Astrocyte (in vitro differentiated cells and primary cell): Measurements from ENCODE around the gene PCID2. TPM values are rescaled to one million over a fixed set of nuclear protein-coding genes. Genes with fewer than 3 reads are reported as not detected.

Experiments
- DNase-seq: peaks from one replicate; pipeline ENCODE4 v3.0.0-alpha.2; 2010; ENCODE audit warnings: low read depth
- FAIRE-seq: peaks from 2 replicates; lab custom pipeline; 2011; peaks lifted over from hg19 to GRCh38; lab: Jason Lieb, UNC
- H2AFZ ChIP-seq: 2 replicates; pipeline ENCODE4 v1.6.0; 2012; ENCODE audit warnings: low read depth, low read length, inconsistent platforms
- H3K27ac ChIP-seq: 2 replicates; pipeline ENCODE4 v1.5.1; 2011; ENCODE audit warnings: low read depth, low read length, inconsistent platforms
- H3K27me3 ChIP-seq: 2 replicates; pipeline ENCODE4 v1.6.0; 2011; ENCODE audit warnings: low read length, inconsistent platforms; ENCODE audit not compliant: insufficient read depth
- H3K36me3 ChIP-seq: 2 replicates; pipeline ENCODE4 v1.5.1; 2011; ENCODE audit warnings: low read length, inconsistent platforms; ENCODE audit not compliant: insufficient read depth
- H3K4me1 ChIP-seq: 2 replicates; pipeline ENCODE4 v1.5.1; 2011; ENCODE audit warnings: low read length, inconsistent platforms; ENCODE audit not compliant: insufficient read depth
- H3K4me2 ChIP-seq: 2 replicates; pipeline ENCODE4 v1.6.0; 2012; ENCODE audit warnings: low read length, inconsistent platforms
- H3K4me3 ChIP-seq: 2 replicates; pipeline ENCODE4 v1.5.1; 2011; ENCODE audit warnings: low read depth, mild to moderate bottlenecking, low read length, inconsistent platforms; ENCODE audit not compliant: insufficient read depth
- H3K79me2 ChIP-seq: 2 replicates; pipeline ENCODE4 v1.6.0; 2012; ENCODE audit warnings: mild to moderate bottlenecking, low read length, inconsistent platforms; ENCODE audit not compliant: insufficient read depth
- H3K9ac ChIP-seq: 2 replicates; pipeline ENCODE4 v1.6.0; 2012; ENCODE audit warnings: mild to moderate bottlenecking, low read length, inconsistent platforms
- H3K9me3 ChIP-seq: 2 replicates; pipeline ENCODE4 v1.5.1; 2012; ENCODE audit warnings: low read depth, mild to moderate bottlenecking, low read length, inconsistent platforms; ENCODE audit not compliant: insufficient read depth
- H4K20me1 ChIP-seq: 2 replicates; pipeline ENCODE4 v1.6.0; 2012; ENCODE audit warnings: low read length, inconsistent platforms; ENCODE audit not compliant: insufficient read depth
- H3K27ac Mint-ChIP-seq: one replicate; pipeline ENCODE4 v1.8.0; 2021; ENCODE audit warnings: mild to moderate bottlenecking, mixed read lengths; ENCODE audit not compliant: unreplicated experiment
- H3K27me3 Mint-ChIP-seq: one replicate; pipeline ENCODE4 v1.8.0; 2021; ENCODE audit warnings: low read depth, mixed read lengths; ENCODE audit not compliant: unreplicated experiment
- H3K36me3 Mint-ChIP-seq: one replicate; pipeline ENCODE4 v1.8.0; 2021; ENCODE audit warnings: low read depth, mixed read lengths; ENCODE audit not compliant: unreplicated experiment
- H3K4me1 Mint-ChIP-seq: one replicate; pipeline ENCODE4 v1.8.0; 2021; ENCODE audit warnings: low read depth, mixed read lengths; ENCODE audit not compliant: unreplicated experiment
- H3K4me3 Mint-ChIP-seq: one replicate; pipeline ENCODE4 v1.8.0; 2021; ENCODE audit warnings: mild to moderate bottlenecking, moderate library complexity, mixed read lengths; ENCODE audit not compliant: unreplicated experiment
- H3K9me3 Mint-ChIP-seq: one replicate; pipeline ENCODE4 v1.8.0; 2021; ENCODE audit warnings: mild to moderate bottlenecking, mixed read lengths; ENCODE audit not compliant: unreplicated experiment
- CTCF ChIP-seq: IDR thresholded peaks from 2 replicates; pipeline ENCODE4 v1.5.1; 2011; ENCODE audit warnings: low read depth, mild to moderate bottlenecking, inconsistent platforms, low read length, moderate library complexity; ENCODE audit not compliant: insufficient read depth
- EZH2 ChIP-seq: IDR thresholded peaks from 2 replicates; pipeline ENCODE4 v1.6.1; 2012; ENCODE audit warnings: mild to moderate bottlenecking, low read length, inconsistent platforms; ENCODE audit not compliant: insufficient read depth
- total RNA-seq: library from RNA; stranded (reverse); gene quantifications from 2 replicates; pipeline ENCODE4 v1.2.1, GENCODE V29; 2021

The PCID2 gene
- total RNA-seq, 1 donor from 2014 or later, result 31.5 TPM

- peaks cover 16% of the 10 kb centered on the region for H3K36me3 Mint-ChIP-seq
- FAIRE-seq, result no peak
Observed at GRCh38 chr13:113167155-113167554, 41.3 kb downstream of the PCID2 start.

DNA sequence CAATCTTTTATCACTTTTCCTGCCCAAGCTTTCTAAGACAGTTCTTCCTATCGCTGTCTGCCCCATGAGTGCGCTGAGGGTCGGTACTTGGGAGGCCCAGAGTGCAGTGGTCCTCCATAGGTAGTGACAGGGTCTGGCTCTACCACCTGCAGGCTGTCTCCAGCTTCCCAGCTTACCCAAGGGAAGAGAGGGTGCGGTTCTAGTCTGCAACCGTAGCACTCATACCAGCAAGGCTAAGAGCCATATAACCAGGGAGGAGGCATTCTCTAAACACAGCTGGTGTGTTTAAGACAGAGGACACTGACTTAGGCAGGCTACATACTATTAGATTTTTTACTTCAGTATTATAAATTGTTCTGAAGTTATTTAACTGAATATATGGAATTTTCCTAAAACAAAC is 41.8 kb downstream of the PCID2 start:
- Histone ChIP-seq H3K36me3 (peaks cover 5% of the 10 kb centered on the region), H4K20me1 (no peaks in the 10 kb centered on the region), H2AFZ (no peak overlapping the region), H3K27me3 (no peaks in the 10 kb centered on the region), H3K9me3 (no peaks in the 10 kb centered on the region), H3K4me1 (no peaks in the 10 kb centered on the region), H3K27ac (no peak overlapping the region), H3K79me2 (no peaks in the 10 kb centered on the region), H3K4me3 (no peak overlapping the region), H3K4me2 (no peak overlapping the region), H3K9ac (no peak overlapping the region)
- FAIRE-seq (no peak), DNase-seq (no peak)
- Mint-ChIP-seq H3K4me3 (no peak overlapping the region), H3K27me3 (peaks cover 8% of the 10 kb centered on the region), H3K4me1 (peaks cover 3% of the 10 kb centered on the region), H3K27ac (no peak overlapping the region), H3K9me3 (peaks cover 2% of the 10 kb centered on the region), H3K36me3 (peaks cover 13% of the 10 kb centered on the region)
- no peak for TF ChIP-seq EZH2
- no peak for TF ChIP-seq CTCF

More at GRCh38 chr13:113167155-113167554, 41.3 kb downstream of the PCID2 start:
- Histone ChIP-seq H3K9ac (no peak overlapping the region), H3K27ac (no peak overlapping the region), H3K36me3 (peaks cover 5% of the 10 kb centered on the region), H2AFZ (no peak overlapping the region), H3K79me2 (no peaks in the 10 kb centered on the region), H4K20me1 (no peaks in the 10 kb centered on the region), H3K9me3 (no peaks in the 10 kb centered on the region), H3K27me3 (no peaks in the 10 kb centered on the region), H3K4me1 (no peaks in the 10 kb centered on the region), H3K4me2 (no peak overlapping the region), H3K4me3 (no peak overlapping the region)
- TF ChIP-seq CTCF, result no peak
- no peak for TF ChIP-seq EZH2
- peaks cover 8% of the 10 kb centered on the region for H3K27me3 Mint-ChIP-seq
- peaks cover 3% of the 10 kb centered on the region for H3K4me1 Mint-ChIP-seq
- H3K9me3 Mint-ChIP-seq, result peaks cover 2% of the 10 kb centered on the region
- no peak for DNase-seq
- no peak overlapping the region for H3K27ac Mint-ChIP-seq
- H3K4me3 Mint-ChIP-seq, result no peak overlapping the region

- Histone ChIP-seq H3K4me1 (no peaks in the 10 kb centered on the region), H3K27me3 (no peaks in the 10 kb centered on the region), H3K27ac (no peak overlapping the region), H3K9me3 (no peaks in the 10 kb centered on the region), H4K20me1 (no peaks in the 10 kb centered on the region), H3K79me2 (no peaks in the 10 kb centered on the region), H3K4me3 (no peak overlapping the region), H2AFZ (no peak overlapping the region), H3K9ac (no peak overlapping the region), H3K4me2 (no peak overlapping the region), H3K36me3 (peaks cover 5% of the 10 kb centered on the region)
- no peak for FAIRE-seq
- no peak for DNase-seq
- Mint-ChIP-seq H3K4me1 (peaks cover 3% of the 10 kb centered on the region), H3K4me3 (no peak overlapping the region), H3K27me3 (peaks cover 9% of the 10 kb centered on the region), H3K27ac (peak overlapping the region; percentile 72), H3K36me3 (peaks cover 10% of the 10 kb centered on the region), H3K9me3 (peaks cover 2% of the 10 kb centered on the region)
- TF ChIP-seq CTCF, result no peak
- TF ChIP-seq EZH2, result no peak
Observed at GRCh38 chr13:113166266-113166665, 42.2 kb downstream of the PCID2 start.
